GM19395 (cell line): ENCODE results near the gene SPRY1.

ENCODE experiments used
- ATAC-seq: cut with Tn5 transposase; IDR thresholded peaks from one replicate; pipeline ENCODE4 v1.9.1; 2021; ENCODE audit warnings: mild to moderate bottlenecking, moderate library complexity; ENCODE audit not compliant: unreplicated experiment

The SPRY1 gene

DNA sequence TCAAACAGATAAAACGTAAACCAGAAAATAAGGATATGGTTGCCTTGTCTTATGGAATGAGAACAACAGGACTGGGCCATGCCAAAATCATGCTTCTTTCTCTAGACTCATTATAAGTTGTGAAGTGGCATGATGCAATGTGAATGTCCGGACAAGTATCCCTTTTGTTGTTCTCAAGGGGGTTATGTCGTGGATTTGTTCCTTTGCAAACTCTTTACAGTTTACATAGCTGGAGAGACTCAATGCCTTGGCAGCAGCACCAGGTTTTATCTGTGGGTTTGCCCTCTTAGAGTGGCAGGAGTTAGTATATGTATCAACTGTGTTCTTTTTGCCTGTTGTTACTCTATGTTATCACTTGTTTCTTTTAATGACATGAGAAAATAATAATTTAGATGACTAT is 41.4 kb downstream of the SPRY1 start:
- no peak for ATAC-seq

DNA sequence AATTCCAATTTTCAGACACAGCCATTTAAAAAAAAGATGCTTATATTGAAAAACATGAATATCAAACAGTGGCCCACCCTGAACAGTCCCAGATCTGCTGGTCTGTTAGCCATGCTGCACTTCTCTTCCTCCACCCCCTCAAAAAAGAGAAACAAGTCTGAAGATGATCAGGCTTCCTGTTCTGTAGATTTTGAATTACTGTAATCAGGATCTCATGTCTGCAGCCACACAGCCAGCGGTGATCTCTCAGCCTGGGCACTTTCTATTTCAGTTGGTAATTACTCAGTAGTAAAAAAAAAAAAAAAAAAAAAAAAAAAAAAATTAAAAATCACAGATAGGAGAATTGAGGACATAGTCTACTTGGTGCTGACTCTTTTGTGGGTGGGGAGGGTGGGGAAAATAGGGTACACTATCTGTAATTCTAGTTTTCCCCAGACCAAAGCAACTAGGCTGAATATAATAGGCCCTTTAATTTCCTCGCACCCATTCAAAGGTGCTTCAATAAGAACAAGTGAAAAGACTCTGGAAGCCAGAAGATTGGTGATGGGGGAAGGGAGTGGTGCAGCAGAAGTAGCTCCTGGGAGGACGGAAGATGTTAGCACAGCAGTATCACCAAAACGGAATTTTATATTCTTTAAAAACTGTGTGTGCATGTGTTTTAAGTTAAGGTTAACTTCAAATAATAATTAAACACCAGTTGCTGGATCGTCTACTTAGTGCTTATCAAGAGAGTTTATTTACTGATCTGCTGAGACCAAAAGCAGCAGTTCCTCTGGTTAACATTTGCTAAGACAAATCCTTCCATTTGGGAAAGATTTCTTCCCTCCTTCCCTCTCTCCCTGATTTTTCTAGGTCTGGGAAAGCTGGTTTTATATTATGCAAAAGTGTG is 47.0 kb downstream of the SPRY1 start:
- peak; percentile 76 for ATAC-seq

DNA sequence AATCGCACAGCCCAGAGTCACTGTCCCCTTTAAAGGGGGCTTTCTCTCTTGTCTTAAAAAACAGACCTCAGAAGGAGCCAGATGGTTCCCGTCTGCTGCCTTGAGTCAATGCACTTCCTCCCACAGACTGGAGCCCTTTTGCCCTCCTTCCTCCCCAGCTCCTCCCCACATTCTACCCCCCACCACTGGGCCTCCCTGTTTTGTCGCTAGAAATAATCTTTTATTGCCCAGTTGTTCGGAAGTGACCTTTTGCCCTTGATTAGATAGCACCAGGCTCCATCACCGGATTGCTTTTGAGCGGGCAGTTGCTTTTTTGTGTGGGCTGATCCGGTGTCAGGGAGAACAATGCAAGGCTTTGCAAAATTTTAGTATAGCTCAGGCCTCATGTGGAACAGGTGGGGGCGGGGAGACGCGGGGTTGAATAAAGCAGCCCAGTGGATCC is 47.7 kb downstream of the SPRY1 start:
- ATAC-seq: peak; percentile 87

DNA sequence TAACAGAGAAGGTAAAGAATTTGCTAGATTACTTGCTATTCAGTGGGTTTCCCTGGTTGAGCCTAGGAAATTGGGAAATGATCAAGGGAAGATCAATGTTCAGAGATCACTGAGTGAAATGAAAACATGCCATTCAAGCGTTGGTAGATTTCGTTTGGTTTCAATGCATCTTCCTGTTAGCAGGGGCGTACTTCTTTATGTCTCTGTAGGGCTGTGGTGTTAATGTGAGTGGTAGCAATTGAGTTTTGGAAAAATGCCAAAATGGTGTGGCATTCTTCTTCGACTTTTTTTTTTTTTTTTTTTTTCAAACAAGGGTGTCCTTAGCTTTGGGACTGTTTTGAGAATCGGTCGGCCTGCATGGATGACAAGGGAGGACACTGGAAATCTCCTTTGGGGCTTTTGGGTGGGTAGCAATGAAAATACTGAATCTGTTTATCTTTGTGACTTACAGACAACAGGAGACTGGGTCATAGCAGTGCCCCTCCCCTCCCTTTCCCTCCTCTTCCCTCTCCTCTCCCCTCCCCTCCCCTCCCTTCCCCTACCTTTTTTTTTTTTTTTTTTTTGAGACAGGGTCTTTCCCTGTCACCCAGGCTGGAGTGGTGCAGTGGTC is 50.4 kb downstream of the SPRY1 start:
- no peak for ATAC-seq

DNA sequence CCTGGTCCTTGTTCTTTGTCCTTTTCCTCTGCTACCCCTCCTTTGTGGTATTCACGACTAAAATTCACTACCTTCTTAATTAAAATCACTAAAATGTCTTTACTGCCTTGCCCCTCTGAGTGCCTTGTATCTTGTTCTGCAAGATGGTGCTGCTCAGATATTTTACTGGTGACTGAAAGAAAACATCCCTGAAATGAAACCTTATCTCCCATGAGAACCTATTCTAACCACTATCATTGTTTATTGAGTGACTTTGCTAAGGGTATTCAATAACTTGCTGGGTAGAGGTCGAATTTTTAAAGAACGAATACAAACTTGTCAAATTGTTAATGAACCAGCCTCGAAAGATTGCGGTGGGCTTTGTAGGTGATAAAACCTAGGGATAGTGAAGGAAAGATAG is 52.8 kb downstream of the SPRY1 start:
- ATAC-seq: peak; percentile 10

DNA sequence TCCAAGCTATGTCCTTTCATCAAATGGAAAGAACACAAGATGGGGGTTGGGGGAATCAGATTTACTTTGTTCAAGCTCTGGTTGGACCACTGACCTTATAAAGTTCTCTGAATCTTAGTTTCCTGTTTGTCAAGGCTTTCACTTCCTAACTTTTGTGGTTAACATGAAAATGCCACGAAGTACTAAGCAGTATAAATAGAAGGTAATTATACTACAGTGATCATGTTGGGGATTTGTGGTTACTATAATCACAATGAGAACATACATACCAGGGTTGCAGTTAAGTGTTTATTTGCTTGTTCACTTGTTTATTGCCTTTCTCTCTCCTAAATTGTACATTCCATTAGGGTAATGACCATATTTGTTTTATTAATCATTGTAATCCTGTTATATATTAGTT is 53.2 kb downstream of the SPRY1 start:
- peak; percentile 96 for ATAC-seq

DNA sequence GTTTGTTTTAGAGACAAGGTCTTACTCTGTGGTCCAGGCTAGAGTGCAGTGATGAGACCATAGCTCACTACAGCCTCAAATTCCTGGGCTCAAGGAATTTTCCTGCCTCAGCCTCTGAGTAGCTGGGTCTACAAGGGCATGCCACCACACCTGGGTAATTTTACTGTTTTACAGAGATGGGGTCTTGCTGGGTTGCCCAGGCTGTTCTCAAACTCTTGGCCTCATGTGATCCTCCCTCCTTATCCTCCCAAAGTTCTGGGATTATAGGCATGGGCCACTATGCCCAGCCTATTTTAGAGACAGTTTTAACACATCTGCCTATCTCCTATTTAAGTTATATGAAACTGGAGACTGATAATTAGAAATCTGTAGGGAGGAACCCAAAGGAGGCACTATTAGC is 53.8 kb downstream of the SPRY1 start:
- ATAC-seq: no peak

DNA sequence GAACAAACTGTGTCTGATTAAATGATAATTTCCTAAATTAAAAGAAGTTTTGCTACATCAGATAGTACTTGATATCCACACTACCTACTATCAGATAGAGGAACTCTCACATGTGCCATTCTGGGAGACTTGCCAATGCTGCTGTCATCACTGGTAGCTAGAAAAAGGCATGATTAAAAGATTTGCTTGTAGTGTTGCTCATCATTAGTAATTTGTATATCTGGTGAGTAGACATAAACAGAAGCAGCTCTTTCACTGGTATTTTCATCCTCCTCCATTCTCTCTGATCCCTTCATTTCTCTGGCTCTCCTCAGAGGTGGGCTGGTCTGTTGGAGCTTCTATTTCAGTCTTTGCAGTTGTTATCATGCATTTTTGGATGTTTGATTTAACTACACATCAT is 56.0 kb downstream of the SPRY1 start:
- no peak for ATAC-seq

DNA sequence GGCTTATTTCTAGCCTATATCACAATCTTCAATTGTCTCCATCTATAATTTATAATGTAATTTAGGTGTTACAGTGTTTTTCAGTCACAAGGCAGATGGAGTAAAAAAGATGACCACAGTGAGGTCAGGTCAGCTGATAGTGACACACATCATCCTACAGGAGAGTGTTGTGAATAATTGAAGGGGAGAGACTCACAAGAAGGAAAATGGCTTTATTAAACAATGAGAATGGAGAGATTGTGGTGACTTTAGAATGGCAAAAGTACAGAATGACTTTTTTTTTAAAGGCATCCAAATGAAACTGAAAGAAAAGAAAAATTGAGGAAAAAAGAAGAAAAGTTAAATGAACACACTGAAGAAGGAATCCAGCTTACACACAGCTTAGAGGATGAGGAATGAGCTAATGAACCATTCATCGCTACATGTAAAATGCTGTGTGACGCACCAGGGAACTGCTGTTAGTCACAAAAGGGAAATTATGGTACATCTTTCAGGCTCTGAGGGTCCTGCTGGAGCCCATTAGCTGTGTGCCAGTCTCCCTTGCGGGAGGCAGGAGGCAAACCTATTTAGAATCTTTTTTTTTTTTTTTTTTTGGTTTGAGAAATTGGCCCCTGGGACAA is 56.6 kb downstream of the SPRY1 start:
- no peak for ATAC-seq
